ENCODE measurements around the gene PLEKHS1. TPM values are rescaled to one million over a fixed set of nuclear protein-coding genes. Genes with fewer than 3 reads are reported as not detected.

The PLEKHS1 gene
- total RNA-seq, 4 donors from 2014 or later = 0.60 to 12.0 (median 5.8) TPM

GRCh38 chr10:113733635-113734034, 17.8 kb upstream of the PLEKHS1 start:
- intact Hi-C loops (cut with DNase I; ENCODE audit: low total_unique reads) (no loop called here), in situ Hi-C loops (cut with MboI; ENCODE audit: low pct_ligation_motif_present in 1 of 4, low pct_unique_long_range_greater_than_20kb in 1 of 4, low sequenced_read_pairs in 3 of 4) (no loop called here)
- TF ChIP-seq EP300 (IDR thresholded peaks at IDR 0.05; ENCODE audit: low read depth) (no peak), CTCF (IDR thresholded peaks at IDR 0.05) (no peak), POLR2AphosphoS5 (IDR thresholded peaks at IDR 0.05) (no peak), POLR2A (IDR thresholded peaks at IDR 0.05) (no peak)
- WGBS, 2 donors (ENCODE audit: low coverage in 1 of 2) = 82 to 88% methylated on average over 4 of the region's 4 CpGs
- H3K9me3 ChIP-seq = no peaks in the 10 kb centered on the region
- H3K27me3 ChIP-seq = no peaks in the 10 kb centered on the region
- no peak overlapping the region for H3K27ac ChIP-seq
- no peak overlapping the region for H3K4me3 ChIP-seq
- peaks cover 0 to 8% (median 0%) of the 10 kb centered on the region in 4 donors for H3K4me1 ChIP-seq
- H3K36me3 ChIP-seq = peaks cover 0 to 19% (median 9%) of the 10 kb centered on the region in 4 donors
- DNase-seq = no peak

GRCh38 chr10:113735913-113736312, 15.6 kb upstream of the PLEKHS1 start:
- Histone ChIP-seq H3K9me3 (no peaks in the 10 kb centered on the region), H3K27me3 (no peaks in the 10 kb centered on the region), H3K4me3 (no peak overlapping the region), H3K27ac (no peak overlapping the region), H3K4me1 (peaks cover 0 to 8% (median 0%) of the 10 kb centered on the region in 4 donors), H3K36me3 (no peaks in the 10 kb centered on the region)
- DNase-seq = no peak
- peak in 1 of 5 experiments; percentile 23 for TF ChIP-seq CTCF (IDR thresholded peaks at IDR 0.05)
- no peak for TF ChIP-seq POLR2AphosphoS5 (IDR thresholded peaks at IDR 0.05)
- TF ChIP-seq EP300 (IDR thresholded peaks at IDR 0.05; ENCODE audit: low read depth) = no peak
- no peak for TF ChIP-seq POLR2A (IDR thresholded peaks at IDR 0.05)
- intact Hi-C loops (cut with DNase I; ENCODE audit: low total_unique reads) = no loop called here
- in situ Hi-C loops (cut with MboI; ENCODE audit: low pct_ligation_motif_present in 1 of 4, low pct_unique_long_range_greater_than_20kb in 1 of 4, low sequenced_read_pairs in 3 of 4) = no loop called here
- WGBS, 2 donors (ENCODE audit: low coverage in 1 of 2) = 12% methylated on average over 2 of the region's 2 CpGs; no CpG with 5 or more reads in 1 of the 2 donors

- no peaks in the 10 kb centered on the region for H3K9me3 ChIP-seq
- H3K4me3 ChIP-seq = no peak overlapping the region
- WGBS, 2 donors (ENCODE audit: low coverage in 1 of 2) = 13 to 29% methylated on average over 1 of the region's 1 CpG
- intact Hi-C loops (cut with DNase I; ENCODE audit: low total_unique reads) (no loop called here), in situ Hi-C loops (cut with MboI; ENCODE audit: low pct_ligation_motif_present in 1 of 4, low pct_unique_long_range_greater_than_20kb in 1 of 4, low sequenced_read_pairs in 3 of 4) (no loop called here)
- TF ChIP-seq EP300 (IDR thresholded peaks at IDR 0.05; ENCODE audit: low read depth) (no peak), POLR2AphosphoS5 (IDR thresholded peaks at IDR 0.05) (no peak)
- no peaks in the 10 kb centered on the region for H3K36me3 ChIP-seq
- peaks cover 0 to 8% (median 0%) of the 10 kb centered on the region in 4 donors for H3K4me1 ChIP-seq
- no peaks in the 10 kb centered on the region for H3K27me3 ChIP-seq
- no peak for DNase-seq
- no peak overlapping the region for H3K27ac ChIP-seq
Observed at GRCh38 chr10:113736576-113736975, 14.9 kb upstream of the PLEKHS1 start.

- DNase-seq = no peak
- 55 to 79% methylated on average over 4 of the region's 4 CpGs for WGBS, 2 donors (ENCODE audit: low coverage in 1 of 2)
- no peaks in the 10 kb centered on the region for H3K9me3 ChIP-seq
- H3K36me3 ChIP-seq = no peaks in the 10 kb centered on the region
- no peaks in the 10 kb centered on the region for H3K27me3 ChIP-seq
- no peak overlapping the region for H3K4me3 ChIP-seq
- in situ Hi-C loops (cut with MboI; ENCODE audit: low pct_ligation_motif_present in 1 of 4, low pct_unique_long_range_greater_than_20kb in 1 of 4, low sequenced_read_pairs in 3 of 4) (no loop called here), intact Hi-C loops (cut with DNase I; ENCODE audit: low total_unique reads) (no loop called here)
- H3K27ac ChIP-seq = no peak overlapping the region
- peaks cover 0 to 8% (median 0%) of the 10 kb centered on the region in 4 donors for H3K4me1 ChIP-seq
- TF ChIP-seq EP300 (IDR thresholded peaks at IDR 0.05; ENCODE audit: low read depth) (no peak), CTCF (IDR thresholded peaks at IDR 0.05) (no peak), POLR2AphosphoS5 (IDR thresholded peaks at IDR 0.05) (no peak), POLR2A (IDR thresholded peaks at IDR 0.05) (no peak)
Observed at GRCh38 chr10:113739031-113739430, 12.5 kb upstream of the PLEKHS1 start.

- H3K4me3 ChIP-seq = no peak overlapping the region
- TF ChIP-seq POLR2AphosphoS5 (IDR thresholded peaks at IDR 0.05) = no peak
- TF ChIP-seq POLR2A (IDR thresholded peaks at IDR 0.05) = no peak
- TF ChIP-seq EP300 (IDR thresholded peaks at IDR 0.05; ENCODE audit: low read depth) = no peak
- no peak for TF ChIP-seq CTCF (IDR thresholded peaks at IDR 0.05)
- H3K27me3 ChIP-seq = no peaks in the 10 kb centered on the region
- 74 to 96% methylated on average over 3 of the region's 3 CpGs for WGBS, 2 donors (ENCODE audit: low coverage in 1 of 2)
- H3K36me3 ChIP-seq = no peaks in the 10 kb centered on the region
- in situ Hi-C loops (cut with MboI; ENCODE audit: low pct_ligation_motif_present in 1 of 4, low pct_unique_long_range_greater_than_20kb in 1 of 4, low sequenced_read_pairs in 3 of 4) = no loop called here
- H3K4me1 ChIP-seq = peaks cover 0 to 8% (median 0%) of the 10 kb centered on the region in 4 donors
- DNase-seq = no peak
- H3K9me3 ChIP-seq = no peaks in the 10 kb centered on the region
- no peak overlapping the region for H3K27ac ChIP-seq
- intact Hi-C loops (cut with DNase I; ENCODE audit: low total_unique reads) = no loop called here
Observed at GRCh38 chr10:113739577-113739976, 11.9 kb upstream of the PLEKHS1 start.
